COLO668 (cell line): ENCODE data around the gene ARL13A.
"Not testable (repeated sequence)": the region's sequence is repeated elsewhere in the genome, so short reads cannot be mapped to it uniquely, and the experiment has no call there.

ENCODE experiments used
- DNase-seq: peaks from one replicate; lab custom pipeline; 2025; ENCODE audit not compliant: unreplicated experiment; lab: John Stamatoyannopoulos, UW

Gene ARL13A

DNA sequence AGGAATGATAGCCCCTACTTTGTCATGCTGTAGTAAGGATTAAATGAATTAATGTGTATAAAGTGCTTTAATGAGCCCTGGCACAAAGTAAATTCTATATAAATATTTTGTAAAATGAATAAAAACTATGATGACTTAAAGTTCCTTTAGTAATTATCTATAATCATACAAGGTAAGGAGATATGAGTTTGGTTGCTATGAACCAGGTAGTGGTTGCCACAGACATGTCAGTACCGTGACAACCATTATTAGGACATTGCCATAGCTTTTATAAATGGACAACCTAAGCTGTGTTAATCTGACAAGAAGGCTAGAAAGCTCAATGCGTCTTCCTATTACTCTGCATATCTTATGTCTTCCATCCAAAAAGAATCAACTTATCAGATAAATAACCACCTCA, at the start of gene ARL13A:
ARL13A (plus strand) TSS at position 301 of the 400 bp plus-strand sequence. CDS start 3,982 bp downstream, outside the sequence.
- DNase-seq = no peak

DNA sequence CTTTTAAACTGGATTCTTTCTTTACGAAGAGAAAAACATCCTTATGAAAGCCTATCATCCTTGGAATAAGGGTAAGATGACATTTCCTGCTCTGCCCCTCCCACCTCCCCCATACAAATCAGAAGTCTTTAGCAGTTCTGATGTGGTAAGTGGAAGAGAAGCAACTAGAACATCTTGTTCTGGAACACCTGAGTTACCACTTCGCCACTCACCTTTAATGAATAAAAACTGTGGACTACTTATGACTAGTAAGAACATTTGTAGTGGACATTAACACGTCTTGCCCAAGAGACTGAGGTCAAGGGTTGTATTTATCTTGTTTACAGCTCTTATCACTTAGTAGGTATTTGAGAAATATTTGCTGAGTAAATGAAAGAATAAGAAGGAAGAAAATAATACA, 45.1 kb upstream of the ARL13A start:
- no peak for DNase-seq

DNA sequence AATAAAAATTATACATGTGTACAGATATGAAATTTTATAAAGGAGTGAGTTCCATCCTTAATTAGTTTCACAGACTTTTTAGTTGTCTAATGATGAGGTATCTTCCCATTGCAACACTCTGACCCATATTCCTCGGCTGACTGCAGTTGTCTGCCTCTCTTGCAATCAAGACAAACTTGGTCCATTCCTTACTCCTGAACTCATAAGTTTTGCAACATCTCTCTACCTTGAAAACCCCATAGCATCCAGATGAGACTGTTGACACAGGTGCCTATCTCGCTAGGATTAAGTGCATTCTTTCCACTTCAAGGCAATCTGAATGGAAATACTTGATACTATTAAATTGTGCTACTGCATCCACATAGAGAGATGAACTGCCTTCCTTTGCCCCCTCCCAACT, 43.1 kb upstream of the ARL13A start:
- DNase-seq = no peak

DNA sequence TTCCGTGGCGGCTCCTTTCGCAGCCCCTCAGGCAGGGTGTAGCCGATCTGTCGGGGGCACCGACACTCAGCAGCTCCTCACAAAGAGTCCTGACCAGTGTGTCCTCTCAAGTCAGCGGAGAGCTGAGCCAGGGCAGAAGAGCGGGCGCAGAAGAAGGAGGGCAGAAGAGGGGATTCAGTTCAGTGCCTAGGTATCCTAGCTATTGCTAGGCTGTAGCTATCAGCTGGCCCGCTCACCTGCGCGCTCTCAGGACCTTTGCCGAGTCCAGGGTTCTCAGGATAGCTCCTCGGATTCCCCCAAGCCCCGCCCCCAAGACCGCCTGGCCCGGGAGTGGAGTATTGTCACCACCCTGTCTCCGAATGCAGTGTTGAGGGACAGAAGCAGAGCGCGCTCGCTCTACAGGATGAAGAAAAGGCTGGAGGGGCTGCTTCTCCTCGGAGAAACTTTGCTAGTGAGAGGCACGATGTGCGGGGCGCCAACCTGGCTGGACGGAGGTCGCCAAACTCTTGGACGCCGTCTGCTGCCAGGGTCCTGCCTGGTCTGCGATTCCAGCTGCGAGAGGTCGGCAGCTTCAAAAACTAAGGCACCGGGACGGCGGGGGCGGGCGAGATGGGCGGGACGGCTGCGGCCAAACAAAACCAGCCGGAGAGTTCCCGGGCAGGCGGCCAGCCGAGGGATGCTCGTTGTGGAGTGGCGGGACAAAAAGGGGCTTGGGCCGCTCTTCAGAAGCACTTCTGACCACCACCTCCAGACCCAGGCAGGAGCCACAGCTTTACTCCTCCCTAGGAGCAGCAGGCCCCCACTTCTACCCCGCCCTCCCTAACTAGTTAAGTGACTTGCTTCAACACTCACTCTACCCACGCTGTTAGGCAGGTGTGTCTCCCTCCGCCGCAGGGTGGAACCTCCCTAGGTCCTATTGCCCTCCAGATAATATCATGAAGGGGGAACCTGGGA, 40.6 kb upstream of the ARL13A start, which contains the start of gene XKRX:
XKRX (minus strand) TSS at position 258 of the 954 bp plus-strand sequence. CDS start 613 bp downstream, outside the sequence.
- peak; percentile 27 for DNase-seq

DNA sequence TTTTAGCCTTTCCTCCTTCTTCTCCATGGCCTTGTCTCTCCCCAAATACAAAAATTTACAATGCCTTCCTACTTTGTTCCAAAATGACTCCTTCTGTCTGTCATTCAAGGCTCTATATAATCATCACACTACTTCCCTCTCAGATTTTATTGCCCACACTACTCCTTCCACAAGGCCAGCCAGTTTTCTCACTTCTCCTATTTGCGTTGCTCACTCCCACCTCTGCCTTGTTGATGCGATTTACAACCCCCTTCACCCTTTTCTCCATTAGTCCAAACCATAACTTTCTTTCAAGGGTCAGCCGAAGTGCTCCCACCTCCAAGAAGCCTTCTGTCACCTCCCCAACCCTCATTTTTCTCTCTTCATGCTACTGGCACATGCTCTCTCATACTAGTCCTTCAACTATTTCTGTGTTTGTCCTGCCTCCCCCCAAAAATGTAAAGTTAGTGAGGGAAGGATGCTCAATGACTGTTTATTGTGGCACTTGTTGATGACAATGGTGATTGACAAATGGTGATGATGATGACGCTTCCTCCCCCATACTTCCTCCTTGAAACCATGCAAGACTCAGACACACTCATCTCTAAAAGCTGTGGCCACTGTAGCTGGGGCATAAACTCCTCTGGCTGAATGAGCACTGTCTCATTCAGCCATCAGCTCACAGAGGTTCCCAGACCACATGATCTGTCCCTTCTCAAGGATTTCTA, 38.1 kb upstream of the ARL13A start:
- no peak for DNase-seq

DNA sequence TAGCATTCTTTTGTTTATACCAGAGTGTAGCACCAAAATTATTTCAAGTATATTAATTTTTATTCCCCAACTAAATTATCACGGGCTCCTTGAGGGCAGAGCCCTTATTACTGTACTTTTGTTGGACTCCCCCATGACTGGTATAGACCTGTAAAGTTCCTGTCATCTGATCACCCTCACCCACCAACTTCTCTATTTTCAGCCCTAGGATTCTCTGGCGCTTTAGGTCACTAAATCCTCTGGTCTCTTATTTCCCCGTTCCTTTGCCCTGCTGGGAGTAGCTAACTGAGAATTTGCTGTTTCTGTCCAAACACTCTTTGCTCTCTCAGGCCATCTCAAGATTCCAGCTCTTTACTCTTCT, 37.6 kb upstream of the ARL13A start:
- DNase-seq = no peak

DNA sequence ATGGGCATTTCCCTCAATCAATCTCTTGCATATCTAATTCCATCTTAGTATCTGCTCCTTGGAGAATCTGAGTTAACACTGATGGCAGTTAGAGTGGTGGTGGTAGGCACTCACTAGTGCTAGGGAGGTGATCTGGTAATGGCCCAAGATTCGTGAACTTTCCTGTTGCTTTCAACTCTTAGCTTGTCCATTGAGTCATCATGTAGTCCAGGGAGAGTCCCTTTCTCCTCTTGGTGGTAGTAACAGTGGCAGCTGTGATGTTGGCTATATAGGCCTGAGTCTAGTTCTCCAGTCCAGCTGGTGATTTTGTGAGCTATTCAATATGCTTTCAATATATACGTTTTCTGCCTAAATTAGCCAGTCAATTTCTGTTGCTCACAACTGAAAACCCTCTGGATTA, 33.7 kb upstream of the ARL13A start:
- DNase-seq = no peak

DNA sequence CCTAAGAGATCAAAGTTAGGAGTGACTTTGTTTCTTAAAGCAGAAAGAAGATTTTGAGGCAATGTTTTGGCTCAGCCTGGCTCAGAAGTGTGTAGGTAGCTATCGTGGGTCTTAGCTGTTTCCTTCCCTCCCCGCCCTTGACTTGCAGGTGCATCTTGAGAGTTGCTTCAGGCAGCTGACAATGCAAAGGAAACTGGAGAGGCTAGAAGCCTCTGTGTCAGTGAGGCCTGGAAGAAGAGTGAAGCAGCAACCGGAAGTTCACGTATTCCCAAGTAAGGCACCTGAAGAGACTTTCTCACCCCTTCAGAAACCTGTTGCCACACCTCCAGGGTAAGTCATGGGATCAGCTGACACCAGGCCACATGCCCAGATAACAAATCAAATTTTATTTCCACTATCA, 30.2 kb upstream of the ARL13A start:
- no peak for DNase-seq

DNA sequence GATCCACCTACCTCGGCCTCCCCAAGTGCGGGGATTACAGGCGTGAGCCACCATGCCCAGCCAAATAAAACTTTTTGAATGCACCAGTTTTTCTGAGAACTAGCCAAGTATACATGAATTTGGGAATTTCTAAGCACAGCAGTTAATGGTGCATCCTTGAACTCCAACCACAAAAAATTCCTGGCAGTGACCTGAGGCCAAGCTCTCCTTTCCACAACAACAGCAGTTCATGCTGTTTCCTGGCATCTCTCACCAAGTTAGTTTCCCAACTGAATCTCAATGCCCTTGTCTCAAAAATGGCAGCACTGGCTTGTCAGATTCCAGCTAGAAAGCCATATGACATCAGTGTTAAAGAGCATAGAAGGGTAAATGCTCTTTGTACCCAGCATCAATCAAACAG, 24.9 kb upstream of the ARL13A start:
- no peak for DNase-seq

DNA sequence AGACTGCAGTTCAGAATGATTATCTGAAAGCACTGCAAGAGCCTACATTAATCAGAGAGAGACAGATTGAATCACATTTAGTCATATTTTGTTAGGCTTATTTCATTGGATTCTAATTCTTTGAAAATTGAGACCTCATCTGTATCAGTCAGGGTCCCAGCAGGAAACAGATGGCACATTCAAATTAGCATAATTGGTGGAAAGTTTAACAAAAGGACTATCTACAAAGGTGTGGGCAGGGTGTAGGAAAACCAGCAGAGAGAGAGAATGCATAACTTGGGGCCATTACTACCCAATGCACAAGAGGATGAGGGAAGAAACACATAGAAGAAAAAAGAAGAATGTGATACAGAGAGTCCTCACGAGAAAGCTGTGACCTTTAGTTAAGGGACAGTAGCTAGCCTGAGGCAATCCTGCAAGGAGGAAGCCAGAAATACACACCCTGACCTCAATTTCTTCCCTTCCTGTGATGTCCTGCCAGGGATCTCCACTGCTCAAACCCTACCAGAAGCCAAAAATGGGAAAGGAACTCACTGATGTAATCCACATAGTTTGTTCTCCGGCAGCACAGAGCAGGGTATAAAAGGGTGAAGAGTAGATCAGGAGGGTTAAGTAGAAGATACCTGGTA, 23.1 kb upstream of the ARL13A start:
- no peak for DNase-seq

DNA sequence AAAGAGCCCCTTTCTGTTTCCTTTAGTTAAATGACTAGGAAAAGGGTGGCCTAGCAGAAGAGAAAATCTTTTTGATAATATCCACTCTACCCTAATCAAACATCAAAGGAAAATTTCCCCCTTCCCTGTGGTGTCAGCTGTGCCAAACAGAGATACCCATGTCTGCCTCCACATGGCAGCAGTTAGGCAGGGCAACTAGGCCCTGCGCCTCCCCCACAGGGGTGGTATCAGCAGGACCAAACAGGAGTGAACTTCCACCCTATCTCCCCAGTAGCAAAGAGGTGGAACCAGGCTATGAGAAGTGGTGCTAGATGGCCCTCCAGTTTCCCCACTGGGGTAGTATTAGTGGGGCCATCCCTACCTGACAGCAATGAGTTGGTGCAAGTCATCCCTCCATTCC, 21.0 kb upstream of the ARL13A start:
- DNase-seq = no peak

DNA sequence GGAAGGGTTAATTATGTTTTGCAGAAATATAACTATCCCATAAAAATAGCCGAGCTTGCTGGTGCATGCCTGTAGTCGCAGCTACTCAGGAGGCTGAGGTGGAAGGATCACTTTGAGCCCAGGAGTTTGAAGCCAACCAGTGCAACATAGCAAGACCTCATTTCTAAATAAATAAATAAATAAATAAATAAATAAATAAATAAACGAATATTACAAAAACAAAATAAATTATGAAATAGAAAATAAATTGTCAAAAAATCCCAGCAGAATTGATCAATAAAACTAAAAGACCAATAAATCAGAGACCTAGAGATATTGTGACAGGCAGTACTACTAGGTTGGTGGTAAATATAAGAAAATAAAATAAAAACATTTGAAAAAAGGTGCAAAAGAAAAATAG, 6.7 kb upstream of the ARL13A start:
- DNase-seq = no peak

DNA sequence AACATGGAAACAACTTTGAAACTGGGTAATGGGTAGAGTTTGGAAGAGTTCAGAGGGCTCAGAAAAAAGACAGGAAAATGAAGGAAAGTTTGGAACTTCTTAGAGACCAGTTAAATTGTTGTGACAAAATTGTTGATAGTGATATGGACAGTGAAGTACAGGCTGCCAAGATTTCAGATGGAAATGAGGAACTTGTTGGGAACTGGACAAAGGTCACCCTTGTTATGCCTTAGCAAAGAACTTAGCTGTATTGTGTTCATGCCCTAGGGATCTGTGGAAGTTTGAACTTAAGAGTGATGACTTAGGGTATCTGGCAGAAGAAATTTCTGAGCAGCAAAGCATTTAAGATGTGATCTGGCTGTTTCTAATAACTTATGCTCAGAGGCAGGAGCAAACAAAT, 5.1 kb upstream of the ARL13A start:
- DNase-seq = no peak

DNA sequence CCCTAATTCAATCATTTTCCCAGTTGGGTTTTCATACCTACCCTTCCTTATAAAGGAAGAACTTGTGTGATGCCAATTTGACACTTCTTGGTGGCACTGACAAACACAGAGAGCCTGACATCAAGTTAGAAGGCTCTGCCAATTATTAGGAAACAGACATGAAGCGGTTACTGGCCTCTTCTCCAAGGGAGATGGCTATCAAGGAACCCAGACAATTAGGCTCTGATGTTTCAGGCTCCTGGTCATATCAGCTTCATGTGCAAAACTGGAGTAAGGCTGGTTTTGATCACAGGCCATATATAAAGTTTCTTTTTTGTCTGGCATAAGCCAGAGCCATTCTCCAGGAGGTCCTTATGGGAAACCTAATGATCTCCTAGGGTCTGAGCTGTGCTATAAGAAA, 428 bp downstream of the ARL13A start:
- DNase-seq = no peak

DNA sequence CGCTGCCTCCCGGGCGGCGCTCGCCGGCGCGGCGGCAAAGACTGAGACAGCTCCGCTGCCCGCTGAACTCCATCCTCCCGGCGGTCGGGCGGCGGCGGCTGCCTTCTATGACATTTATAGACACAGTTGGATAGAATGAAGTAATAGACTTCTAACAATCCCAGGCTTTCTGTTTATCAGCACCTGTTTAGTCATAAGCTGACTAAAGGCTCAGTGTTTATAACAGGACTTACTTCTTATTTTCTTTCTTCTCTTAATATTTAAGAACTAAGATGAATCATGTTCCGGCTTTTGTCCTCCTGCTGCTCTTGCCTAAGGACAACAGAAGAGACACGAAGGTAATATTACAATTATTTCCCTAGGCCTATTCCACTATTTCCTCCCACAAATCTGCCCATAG, 3.9 kb downstream of the ARL13A start:
- DNase-seq = no peak

DNA sequence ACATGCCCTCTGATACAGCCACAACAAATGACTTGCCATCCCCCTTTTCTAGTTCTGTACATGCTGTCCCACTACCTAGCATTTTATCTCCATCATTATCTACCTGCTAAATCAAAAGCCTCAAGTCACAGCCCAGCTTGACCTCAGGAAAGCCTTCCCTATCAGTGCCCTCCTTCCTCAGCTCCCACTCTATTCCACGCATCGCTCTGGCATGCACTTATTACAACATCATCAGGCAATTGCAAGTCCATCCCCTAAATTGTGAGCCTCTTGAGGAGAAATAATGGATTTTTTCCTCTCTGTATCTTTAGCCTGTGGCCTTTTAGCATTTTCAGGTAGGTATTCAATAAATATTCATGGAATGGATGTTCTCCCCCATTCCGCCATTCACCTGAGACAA, 5.7 kb downstream of the ARL13A start:
- no peak for DNase-seq

DNA sequence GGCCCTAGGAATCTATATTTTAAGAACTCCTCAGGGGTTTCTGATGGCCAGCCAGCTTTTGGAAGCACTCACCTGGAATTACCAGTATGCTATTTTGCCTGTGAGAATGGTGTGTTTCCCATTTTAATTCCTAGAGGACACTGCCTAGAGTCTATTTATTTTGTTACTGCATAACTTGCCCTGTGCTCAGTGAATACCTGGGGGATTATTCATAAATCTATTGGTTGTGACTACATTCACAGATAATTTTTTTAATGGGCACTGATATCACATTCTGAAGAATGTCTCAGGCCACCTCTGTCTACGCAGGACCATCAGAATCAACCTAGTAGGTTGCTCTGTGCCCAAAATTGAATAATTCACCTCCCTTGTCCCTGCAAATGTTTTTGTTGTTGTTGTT, 6.7 kb downstream of the ARL13A start:
- no peak for DNase-seq

DNA sequence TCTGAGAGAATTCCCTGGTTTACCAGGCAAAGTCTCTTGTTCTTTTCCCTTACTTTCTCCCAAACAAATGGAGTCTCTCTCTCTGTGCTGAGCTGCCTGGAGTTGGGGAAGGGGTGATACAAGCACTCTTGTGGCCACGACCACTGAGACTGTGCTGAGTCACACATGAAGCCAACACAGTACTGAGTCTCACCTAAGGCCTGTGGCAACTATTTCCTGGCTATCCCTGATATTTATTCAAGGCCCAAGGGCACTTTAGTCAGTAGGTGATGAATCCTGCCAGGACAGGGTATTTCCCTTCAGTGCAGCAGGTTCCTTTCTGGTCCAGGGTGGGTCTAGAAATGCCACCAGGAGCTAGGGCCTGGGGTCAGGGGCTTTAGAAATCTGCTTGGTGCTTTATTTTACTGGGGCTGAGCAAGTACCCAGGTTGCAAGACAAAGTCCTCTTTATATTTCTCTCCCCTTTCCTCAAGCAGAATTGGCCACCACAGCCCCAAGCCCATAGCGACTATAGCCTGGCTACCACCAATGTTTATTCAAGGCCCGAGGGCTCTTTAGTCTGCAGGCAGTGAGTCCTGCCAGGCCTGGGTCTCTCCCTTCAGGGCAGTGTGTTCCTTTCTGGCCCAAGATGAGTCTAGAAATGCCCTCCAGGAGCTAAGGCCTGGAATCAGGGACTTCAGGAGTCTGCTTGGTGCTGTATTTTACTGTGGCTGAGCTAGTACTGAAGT, 10.5 kb downstream of the ARL13A start:
- no peak for DNase-seq

DNA sequence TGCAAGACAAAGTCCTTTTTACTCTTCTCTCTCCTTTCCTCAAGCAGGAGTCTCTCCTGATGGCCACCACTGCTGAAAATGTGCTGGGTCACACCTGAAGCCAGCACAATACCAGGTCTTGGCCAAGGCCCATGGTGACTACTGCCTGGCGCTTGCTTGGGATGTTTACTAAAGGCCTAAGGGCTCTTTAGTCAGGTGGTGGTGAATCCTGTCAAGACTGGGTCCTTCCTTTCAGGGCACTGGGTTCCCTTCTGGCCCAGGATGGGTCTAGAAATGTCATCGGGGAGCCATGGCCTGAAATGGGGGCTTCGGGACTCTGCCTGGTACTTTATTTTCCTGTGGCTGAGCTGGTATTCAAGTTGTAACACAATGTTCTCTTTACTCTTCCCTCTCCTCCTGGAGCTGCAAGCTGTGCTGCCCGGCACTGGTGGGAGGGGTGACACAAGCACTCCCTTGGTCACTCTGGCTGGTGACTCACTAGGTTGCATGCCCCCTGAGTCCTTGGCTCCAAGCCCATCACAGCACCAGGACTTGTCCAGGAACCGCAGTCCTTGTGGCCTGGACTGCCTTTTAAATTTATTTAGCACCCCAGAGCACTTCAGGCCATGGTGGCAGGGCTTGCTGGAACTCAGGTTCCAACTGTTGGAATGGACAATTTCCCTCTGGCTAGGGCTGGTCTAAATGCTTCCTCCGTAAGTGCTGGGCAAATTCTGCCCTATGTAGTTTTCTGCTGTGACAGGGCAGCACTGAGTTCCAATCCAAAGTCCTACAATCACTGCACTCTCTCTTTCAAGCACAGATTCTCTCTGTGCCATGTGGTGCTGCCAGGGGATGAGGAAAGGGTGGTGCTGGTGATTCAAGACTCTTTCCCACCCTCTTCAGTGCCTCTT, 11.3 kb downstream of the ARL13A start:
- DNase-seq = no peak

DNA sequence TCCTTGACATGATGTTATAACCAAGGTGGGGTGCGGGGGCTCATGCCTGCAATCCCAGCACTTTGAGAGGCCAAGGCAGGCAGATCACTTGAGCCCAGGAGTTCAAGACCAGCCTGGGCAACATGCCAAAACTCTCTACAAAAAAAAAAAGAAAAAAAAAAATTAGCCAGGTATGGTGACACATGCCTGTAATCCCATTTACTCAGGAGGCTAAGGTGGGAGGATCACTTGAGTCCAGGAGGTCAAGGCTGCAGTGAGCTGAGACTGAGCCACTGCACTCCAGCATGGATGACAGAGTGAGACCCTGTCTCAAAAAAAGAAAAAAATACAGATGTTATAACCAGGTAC, 12.0 kb downstream of the ARL13A start:
- not testable (repeated sequence) for DNase-seq
